AG04450 (cell line): ENCODE measurements around the gene CPSF7. TPM values are rescaled to one million over a fixed set of nuclear protein-coding genes. Genes with fewer than 3 reads are reported as not detected.

Experiments used
- CTCF ChIA-PET: fragments of 300-600, 350-600 bp; formaldehyde crosslinking; extraction: SDS; loops from one replicate; lab custom pipeline; 2022; ENCODE audit warnings: antibody characterized with exemption, inconsistent platforms; lab: Charles Lee
- POLR2A ChIA-PET: fragments of 350-600 bp; formaldehyde crosslinking; extraction: SDS; loops from one replicate; lab custom pipeline; 2021; ENCODE audit warnings: antibody characterized with exemption, inconsistent platforms; lab: Yijun Ruan, JAX
- DNase-seq: peaks from one replicate; pipeline ENCODE4 v3.0.0-alpha.2; 2011; ENCODE audit warnings: low read depth, low spot score
- H3K27ac ChIP-seq: one replicate; pipeline ENCODE4 v1.5.1; 2012; ENCODE audit warnings: low read depth, low read length, control low read depth
- H3K27me3 ChIP-seq: one replicate; pipeline ENCODE4 v1.6.0; 2012; ENCODE audit warnings: low read length; ENCODE audit not compliant: control insufficient read depth, insufficient read depth
- H3K4me3 ChIP-seq: 2 replicates; pipeline ENCODE4 v1.5.1; 2011; ENCODE audit warnings: mild to moderate bottlenecking, low read depth, low read length, control low read depth
- H3K9me3 ChIP-seq: 2 replicates; pipeline ENCODE4 v1.5.1; 2012; ENCODE audit warnings: low read length; ENCODE audit not compliant: control insufficient read depth, insufficient read depth
- CTCF ChIP-seq: IDR thresholded peaks from 2 replicates; pipeline ENCODE4 v1.5.1; 2011; ENCODE audit warnings: low read depth, low read length, control low read depth, inconsistent platforms
- polyA plus RNA-seq: library from polyadenylated mRNA; depleted of rRNA; stranded (reverse); fragments of >200 nt; gene quantifications from 2 replicates; pipeline ENCODE4 v1.2.3, GENCODE V29; 2011

The CPSF7 gene
- polyA plus RNA-seq, 1 experiment = 37.3 TPM

- H3K4me3 ChIP-seq = no peak overlapping the region
- H3K9me3 ChIP-seq = peaks cover 13% of the 10 kb centered on the region
- DNase-seq = peak; percentile 86
- peak overlapping the region; percentile 84 for H3K27ac ChIP-seq
- TF ChIP-seq CTCF = no peak
- POLR2A ChIA-PET = interaction anchor here (0.7 to 1.8 kb wide), 4 partner anchors 8 to 13 kb away, joined by 3 to 25 read pairs (median 3); partner anchors contain the start of gene CYB561A3
- no peaks in the 10 kb centered on the region for H3K27me3 ChIP-seq
- CTCF ChIA-PET = interaction anchor here (2.3 to 3.1 kb wide), 2 partner anchors 16 to 34 kb away, joined by 7 to 15 read pairs; no protein-coding TSS in a partner anchor
Observed at GRCh38 chr11:61369372-61370348, 60.1 kb downstream of the CPSF7 start.

- POLR2A ChIA-PET = interaction anchor here (1.1 to 1.8 kb wide), 2 partner anchors 10 to 12 kb away, joined by 3 to 25 read pairs; no protein-coding TSS in a partner anchor
- Histone ChIP-seq H3K27ac (peak overlapping the region; percentile 84), H3K9me3 (peaks cover 6% of the 10 kb centered on the region; the same call in 1 of the 2 replicates), H3K27me3 (no peaks in the 10 kb centered on the region), H3K4me3 (no peak overlapping the region)
- TF ChIP-seq CTCF = no peak
- CTCF ChIA-PET = interaction anchor here (0.8 to 3.1 kb wide), 3 partner anchors 17 to 34 kb away, joined by 3 to 15 read pairs (median 7); no protein-coding TSS in a partner anchor
- DNase-seq = no peak
Observed at GRCh38 chr11:61368646-61369045, 61.1 kb downstream of the CPSF7 start.

DNA sequence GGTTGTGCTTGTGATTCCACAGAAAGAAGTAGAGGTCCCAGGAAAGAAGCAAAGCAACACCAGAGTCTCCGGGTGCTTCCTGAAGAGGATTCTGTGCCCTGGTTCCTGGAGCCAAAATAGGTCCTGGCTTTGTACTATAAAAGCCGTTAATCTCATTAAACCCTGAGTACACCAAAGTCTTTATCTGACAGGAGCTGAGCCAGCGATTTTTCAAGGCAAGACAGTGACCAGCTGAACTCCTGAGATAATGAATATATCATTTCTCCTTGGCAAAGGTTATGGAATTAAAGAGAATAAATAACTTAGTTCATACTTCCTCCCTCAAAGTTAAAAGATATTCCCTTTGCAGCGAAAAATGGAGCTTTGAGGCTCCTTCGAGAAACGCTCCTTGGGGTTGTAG lies 62.4 kb downstream of the CPSF7 start:
- no peak for DNase-seq

DNA sequence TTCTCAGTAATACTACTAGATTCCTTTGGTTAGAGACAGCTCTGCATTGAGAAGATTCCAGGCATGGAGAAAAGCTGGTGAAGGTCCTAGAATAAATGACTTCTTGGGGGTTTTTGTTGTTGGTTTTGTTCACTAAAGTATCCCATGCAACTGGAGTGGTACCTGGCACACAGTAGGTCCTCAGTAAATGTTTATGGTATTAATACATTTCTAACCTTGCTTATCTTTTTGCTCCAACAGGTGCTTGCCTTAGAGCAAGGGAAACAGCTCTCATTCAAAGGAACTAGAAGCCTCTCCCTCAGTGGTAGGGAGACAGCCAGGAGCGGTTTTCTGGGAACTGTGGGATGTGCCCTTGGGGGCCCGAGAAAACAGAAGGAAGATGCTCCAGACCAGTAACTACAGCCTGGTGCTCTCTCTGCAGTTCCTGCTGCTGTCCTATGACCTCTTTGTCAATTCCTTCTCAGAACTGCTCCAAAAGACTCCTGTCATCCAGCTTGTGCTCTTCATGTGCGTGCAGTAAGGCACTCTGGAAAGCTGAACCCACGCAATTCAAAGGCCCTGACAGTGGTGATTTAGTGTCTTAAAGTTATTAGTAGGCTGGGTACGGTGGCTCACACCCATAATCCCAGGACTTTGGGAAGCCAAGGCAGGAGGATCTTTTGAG lies 65.6 kb downstream of the CPSF7 start:
- ChIA-PET POLR2A (no interaction called here), CTCF (interaction anchor here (0.6 to 3.5 kb wide), 5 partner anchors 22 to 807 kb away, joined by 3 to 39 read pairs (median 18); no protein-coding TSS in a partner anchor)
- no peak overlapping the region for H3K4me3 ChIP-seq
- DNase-seq = no peak
- TF ChIP-seq CTCF = no peak
- H3K27ac ChIP-seq = no peak overlapping the region
- H3K9me3 ChIP-seq = no peaks in the 10 kb centered on the region; the same call in 1 of the 2 replicates
- H3K27me3 ChIP-seq = no peaks in the 10 kb centered on the region

More for the DNA sequence above, 62.4 kb downstream of the CPSF7 start:
- Histone ChIP-seq H3K9me3 (peaks cover under 1% of the 10 kb centered on the region; the same call in 1 of the 2 replicates), H3K27me3 (no peaks in the 10 kb centered on the region), H3K4me3 (no peak overlapping the region), H3K27ac (no peak overlapping the region)
- TF ChIP-seq CTCF = no peak
- CTCF ChIA-PET = interaction anchor here (0.8 to 3.1 kb wide), 3 partner anchors 16 to 31 kb away, joined by 3 to 14 read pairs (median 6); no protein-coding TSS in a partner anchor
- POLR2A ChIA-PET = no interaction called here
